Esophagus muscularis mucosa (tissue), 3 donors: ENCODE data around the gene TMEM44.

ENCODE experiments used
- CTCF ChIP-seq, 3 experiments: fragments of 200-600 bp in 2 of 3; fragments of 450-650 bp in 1 of 3; sonication (generic) in 2 of 3; IDR thresholded peaks; one replicate each; pipeline ENCODE4 v1.5.1; 2017 to 2019; ENCODE audit warnings: antibody characterized with exemption in 3 of 3, mild to moderate bottlenecking in 2 of 3, moderate library complexity in 1 of 3
- POLR2AphosphoS5 ChIP-seq, 2 donors: sonication (generic); formaldehyde crosslinking; IDR thresholded peaks; one replicate each; pipeline ENCODE4 v1.6.1; 2017; ENCODE audit warnings: antibody characterized with exemption in 2 of 2

GRCh38 chr3:194675081-194675640 lies 41.9 kb upstream of the TMEM44 start:
- TF ChIP-seq CTCF (IDR thresholded peaks at IDR 0.05) (no peak), POLR2AphosphoS5 (IDR thresholded peaks at IDR 0.05) (no peak)
